GM19397 (cell line): ENCODE results near the gene NTRK3.

Source experiments
- ATAC-seq: cut with Tn5 transposase; IDR thresholded peaks from one replicate; pipeline ENCODE4 v1.9.1; 2021; ENCODE audit warnings: mild to moderate bottlenecking, moderate library complexity; ENCODE audit not compliant: unreplicated experiment

Gene NTRK3

GRCh38 chr15:87954793-87955192 lies 301.7 kb downstream of the NTRK3 start:
- ATAC-seq, result no peak

- ATAC-seq, result no peak
Observed at GRCh38 chr15:87952736-87953287, 303.7 kb downstream of the NTRK3 start.

- no peak for ATAC-seq
Observed at GRCh38 chr15:87949575-87950223, 306.8 kb downstream of the NTRK3 start.

GRCh38 chr15:87949151-87949574 lies 307.4 kb downstream of the NTRK3 start:
- ATAC-seq, result no peak

GRCh38 chr15:87947560-87947959 lies 309.0 kb downstream of the NTRK3 start:
- ATAC-seq, result no peak

- ATAC-seq, result no peak
Observed at GRCh38 chr15:87945246-87945645, 311.3 kb downstream of the NTRK3 start.

- ATAC-seq, result no peak
Observed at GRCh38 chr15:87944691-87945090, 311.8 kb downstream of the NTRK3 start.

- ATAC-seq, result no peak
Observed at GRCh38 chr15:87944050-87944449, 312.5 kb downstream of the NTRK3 start.

GRCh38 chr15:87943626-87944025 lies 312.9 kb downstream of the NTRK3 start:
- no peak for ATAC-seq

- ATAC-seq, result no peak
Observed at GRCh38 chr15:87942316-87942715, 314.2 kb downstream of the NTRK3 start.

- ATAC-seq, result no peak
Observed at GRCh38 chr15:87941606-87942005, 314.9 kb downstream of the NTRK3 start.

GRCh38 chr15:87940768-87941167 lies 315.8 kb downstream of the NTRK3 start:
- no peak for ATAC-seq

- ATAC-seq, result no peak
Observed at GRCh38 chr15:87939848-87940457, 316.6 kb downstream of the NTRK3 start.

- no peak for ATAC-seq
Observed at GRCh38 chr15:87938031-87938430, 318.5 kb downstream of the NTRK3 start.

GRCh38 chr15:87935583-87935982 lies 321.0 kb downstream of the NTRK3 start:
- ATAC-seq, result no peak

GRCh38 chr15:87931584-87931983 lies 325.0 kb downstream of the NTRK3 start:
- no peak for ATAC-seq

- no peak for ATAC-seq
Observed at GRCh38 chr15:87930457-87930856, 326.1 kb downstream of the NTRK3 start.

GRCh38 chr15:87929841-87930240 lies 326.7 kb downstream of the NTRK3 start:
- ATAC-seq, result no peak

- ATAC-seq, result no peak
Observed at GRCh38 chr15:87924433-87924832, 332.1 kb downstream of the NTRK3 start.

GRCh38 chr15:87919064-87919463 lies 337.5 kb downstream of the NTRK3 start:
- no peak for ATAC-seq

- ATAC-seq, result no peak
Observed at GRCh38 chr15:87917480-87917879, 339.1 kb downstream of the NTRK3 start.

- no peak for ATAC-seq
Observed at GRCh38 chr15:87916208-87916607, 340.3 kb downstream of the NTRK3 start.
